ENCODE results near the gene ISYNA1.

The ISYNA1 gene

GRCh38 chr19:18430417-18431144 is 7.4 kb downstream of the ISYNA1 start:
- no peak for DNase-seq

DNA sequence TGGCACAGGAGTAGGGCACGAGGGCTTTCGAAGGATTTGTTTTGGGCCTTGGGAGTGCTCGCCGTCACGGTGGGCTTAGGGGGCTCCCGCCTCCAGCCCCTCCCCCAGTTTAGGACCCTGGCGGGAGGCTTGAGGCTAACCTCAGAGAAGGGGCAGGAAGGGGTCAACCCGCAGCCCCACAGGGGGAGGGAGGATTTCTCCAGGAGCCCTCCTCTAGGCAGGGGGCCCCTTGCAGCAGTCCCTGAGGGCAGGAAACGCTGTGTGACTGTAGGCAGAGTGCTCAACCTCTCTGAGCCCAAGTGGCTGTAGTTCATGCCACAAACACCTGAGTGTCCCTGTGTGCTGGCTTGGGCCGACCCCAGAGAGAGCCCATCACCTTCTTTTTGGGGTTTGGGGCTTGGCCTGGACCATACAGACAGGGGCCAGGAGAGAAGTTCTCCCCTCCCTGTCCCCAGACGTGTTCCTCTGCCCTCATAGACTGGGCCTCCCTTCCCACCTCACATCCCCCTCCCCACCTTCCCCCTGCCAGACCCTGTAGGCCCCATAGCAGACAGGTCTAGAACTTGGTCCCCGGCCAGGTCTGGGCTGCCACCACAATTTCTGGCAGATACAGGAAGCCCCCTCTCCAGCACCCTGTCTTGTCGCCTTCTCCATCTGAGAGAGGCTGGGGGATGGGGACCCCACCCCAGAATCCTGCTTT is 8.1 kb downstream of the ISYNA1 start:
- DNase-seq, result no peak

DNA sequence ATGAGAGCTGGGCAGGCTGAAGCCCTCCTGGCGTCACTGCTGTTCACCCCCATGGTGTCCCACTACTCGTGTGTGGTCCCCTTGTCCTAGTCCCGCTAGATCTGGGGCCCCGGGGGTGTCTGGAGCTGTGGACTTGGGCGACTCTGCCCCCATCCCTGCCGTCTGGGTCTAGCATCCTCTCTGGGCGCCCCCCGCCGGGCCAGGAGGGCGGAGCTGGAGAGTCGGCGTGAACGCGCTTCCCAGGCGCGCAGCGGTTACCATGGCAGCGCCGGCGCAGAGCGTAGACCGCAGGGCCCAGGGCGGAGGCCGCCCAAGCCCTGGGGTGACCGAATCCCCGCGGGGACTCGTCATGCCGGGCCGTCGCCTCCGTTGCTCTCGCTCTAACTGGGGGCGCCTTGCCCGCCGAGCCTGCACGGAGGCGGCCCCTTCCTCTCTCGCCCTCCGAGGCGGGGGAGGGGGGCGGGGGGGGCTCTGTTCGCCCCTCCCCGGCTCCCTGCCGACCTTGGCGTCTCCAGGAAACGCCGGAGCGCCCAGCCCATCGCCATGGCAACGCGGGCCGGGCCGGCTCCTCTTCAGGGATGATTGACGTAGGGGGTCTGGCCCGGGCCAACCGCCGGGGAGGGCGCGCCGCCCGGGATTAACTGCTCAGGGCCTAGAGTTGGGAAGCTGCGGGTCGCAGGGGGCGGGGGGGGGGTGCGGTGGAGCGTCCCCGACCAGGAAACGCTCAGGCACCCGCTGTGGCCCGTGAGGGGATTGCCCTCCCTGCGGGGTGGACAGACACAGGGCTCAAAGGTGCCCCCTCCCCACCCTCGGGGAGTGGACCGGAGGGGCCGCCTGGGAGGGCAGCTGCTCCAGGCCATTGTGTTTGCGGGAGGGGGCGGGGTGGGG is 8.9 kb downstream of the ISYNA1 start:
- peak; percentile 84 for DNase-seq

DNA sequence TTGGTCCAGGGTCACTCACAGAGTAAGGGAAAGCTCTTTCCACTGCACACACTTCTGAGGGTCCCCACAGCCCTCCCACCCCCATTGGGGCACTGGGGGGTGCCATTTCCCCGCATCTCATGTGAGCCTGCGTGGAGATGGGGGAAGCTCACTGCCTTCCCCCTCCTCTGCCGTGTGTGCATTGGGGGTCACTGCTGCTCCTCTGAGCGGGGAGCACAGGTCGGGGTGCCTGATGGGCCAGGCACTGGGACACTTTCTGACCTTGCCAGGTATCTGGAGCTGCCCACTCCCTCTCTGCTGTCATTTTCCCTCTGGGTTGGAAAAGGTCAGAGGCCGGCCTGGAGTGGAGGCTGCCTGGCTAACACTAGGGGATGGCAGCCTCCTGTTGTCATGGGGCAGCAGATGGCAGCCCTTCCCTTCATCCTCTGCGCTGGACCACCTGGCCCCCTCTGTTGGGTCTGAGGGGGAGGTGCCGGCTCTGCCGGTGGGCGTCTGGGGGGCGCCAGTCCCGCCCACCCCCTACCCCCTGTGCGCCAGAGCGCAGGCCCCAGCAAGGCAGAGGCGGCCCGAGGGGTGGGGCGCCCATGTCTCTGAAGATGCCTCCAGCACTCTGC is 9.7 kb downstream of the ISYNA1 start:
- DNase-seq, result no peak

DNA sequence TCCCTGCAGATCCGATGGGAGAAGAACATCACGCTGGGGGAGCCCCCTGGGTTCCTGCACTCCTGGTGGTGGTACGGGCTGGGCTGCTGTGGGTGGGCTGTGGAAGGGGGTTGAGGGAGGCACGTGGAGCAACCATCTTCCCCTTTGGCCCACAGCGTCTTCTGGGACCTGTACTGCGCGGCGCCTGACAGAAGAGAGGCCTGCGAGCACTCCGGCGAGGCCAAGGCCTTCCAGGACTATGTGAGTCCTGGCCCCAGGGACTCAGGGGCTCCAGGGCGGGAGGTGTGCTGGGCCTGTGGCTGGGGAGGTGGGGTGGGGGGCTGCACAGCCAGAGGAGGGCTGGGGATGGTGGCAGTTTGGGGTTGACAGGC is 10.2 kb downstream of the ISYNA1 start:
- no peak for DNase-seq

DNA sequence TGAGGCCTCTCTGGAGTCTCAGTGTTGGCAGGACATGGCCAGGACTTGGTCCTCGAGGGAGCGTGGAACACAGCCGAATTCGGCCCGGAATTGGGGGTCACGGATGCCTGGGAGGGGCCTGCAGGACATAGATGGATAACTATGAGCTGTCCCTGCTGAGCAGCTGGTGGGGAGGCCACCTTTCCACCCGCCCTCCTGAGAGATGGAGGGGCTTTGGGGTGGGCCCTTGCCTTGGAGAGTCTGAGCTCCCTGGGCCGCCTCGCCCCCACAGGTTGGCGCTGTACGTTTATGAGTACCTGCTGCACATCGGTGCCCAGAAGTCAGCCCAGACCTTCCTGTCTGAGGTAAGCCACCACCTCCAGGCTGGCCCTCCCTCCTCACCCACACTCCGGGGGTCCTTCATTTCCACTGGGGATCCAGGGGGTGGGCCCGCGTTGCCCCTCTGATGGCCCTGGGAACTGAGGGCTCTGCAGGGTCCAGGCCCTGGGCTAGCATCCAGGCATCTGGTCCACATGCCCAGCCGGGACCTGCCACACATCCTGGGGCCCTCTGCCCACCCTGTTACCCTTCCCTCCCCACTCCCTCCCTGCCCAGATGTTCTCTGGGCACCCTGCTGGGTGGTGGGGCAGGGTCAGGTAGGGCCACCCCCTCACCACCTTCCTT is 10.7 kb downstream of the ISYNA1 start:
- no peak for DNase-seq

DNA sequence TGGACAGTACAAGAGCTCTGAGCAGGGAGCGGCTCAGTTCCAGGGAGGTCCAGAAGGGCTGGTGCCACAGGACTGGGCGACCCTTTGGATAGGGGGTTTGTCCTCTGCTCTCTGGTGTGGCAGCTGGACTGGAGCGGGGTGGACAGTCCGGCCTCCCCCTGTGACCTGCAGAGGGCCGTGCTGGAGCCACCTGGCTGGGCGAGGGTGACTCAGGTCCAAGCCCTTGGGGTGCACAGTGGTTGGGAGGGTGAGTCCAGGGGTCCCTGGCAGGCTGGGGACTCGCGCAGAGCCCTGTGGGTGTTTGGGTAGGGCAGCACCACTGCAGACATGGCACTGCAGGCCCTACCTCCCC is 11.5 kb downstream of the ISYNA1 start:
- no peak for DNase-seq

GRCh38 chr19:18425515-18426415 is 12.2 kb downstream of the ISYNA1 start:
- DNase-seq, result no peak

GRCh38 chr19:18424890-18425514 is 12.9 kb downstream of the ISYNA1 start:
- no peak for DNase-seq

- no peak for DNase-seq
Measured at GRCh38 chr19:18424122-18424889, 13.6 kb downstream of the ISYNA1 start.

GRCh38 chr19:18423258-18424020 is 14.5 kb downstream of the ISYNA1 start:
- DNase-seq, result no peak

DNA sequence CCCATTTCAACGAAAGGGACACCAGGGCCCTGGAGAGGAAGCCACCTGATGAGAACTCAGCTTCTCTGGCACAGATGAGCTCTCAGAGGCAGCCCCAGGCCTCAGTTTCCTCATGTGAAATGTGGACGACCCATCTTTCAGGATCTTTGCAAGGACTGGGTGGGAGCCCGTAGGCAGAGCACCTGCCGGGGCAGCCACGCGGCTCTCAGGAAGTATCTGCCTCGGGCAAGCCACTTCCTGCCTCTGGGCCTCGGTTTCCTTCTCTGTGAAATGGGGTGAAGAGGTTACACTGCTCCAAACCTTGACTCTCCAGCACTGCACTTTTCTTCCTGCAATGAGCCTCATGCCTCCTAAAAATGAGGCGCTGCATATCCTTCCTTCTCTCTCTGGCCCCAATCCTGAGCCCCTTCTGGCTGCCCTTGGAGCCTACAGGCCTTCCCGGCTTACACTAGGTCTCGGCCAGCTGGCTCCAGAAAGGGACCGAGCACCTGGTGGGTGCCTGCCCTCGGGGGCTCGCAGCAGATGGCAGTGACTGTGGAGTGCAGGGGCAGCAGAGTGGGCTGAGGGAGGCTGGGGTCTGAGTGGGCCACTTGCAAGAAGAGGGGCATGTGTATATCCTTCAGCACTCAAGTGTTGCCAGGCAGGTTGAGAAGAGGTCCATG is 15.3 kb downstream of the ISYNA1 start:
- DNase-seq, result no peak

- no peak for DNase-seq
Measured at GRCh38 chr19:18421371-18421959, 16.5 kb downstream of the ISYNA1 start.

GRCh38 chr19:18420930-18421329 is 17.0 kb downstream of the ISYNA1 start:
- no peak for DNase-seq

- no peak for DNase-seq
Measured at GRCh38 chr19:18419699-18420460, 18.1 kb downstream of the ISYNA1 start.

GRCh38 chr19:18419195-18419698 is 18.7 kb downstream of the ISYNA1 start, which contains the start of gene SSBP4:
Gene SSBP4 (plus strand): TSS chr19:18419398. CDS start chr19:18419649, 251 bp downstream.
- DNase-seq, result peak; percentile 68

GRCh38 chr19:18418483-18419194 is 19.3 kb downstream of the ISYNA1 start:
- DNase-seq, result no peak

Measured in T-helper 9 cell (primary cell).